ENCODE measurements around the gene LYPD6B.
A peak's percentile ranks its signal among the peaks of the same experiment; 100 is the strongest.
"Not testable (repeated sequence)": the region's sequence is repeated elsewhere in the genome, so short reads cannot be mapped to it uniquely, and the experiment has no call there.

Gene LYPD6B

GRCh38 chr2:149221002-149221401 lies 182.5 kb downstream of the LYPD6B start:
- no peak for DNase-seq (ENCODE audit: low read depth, low spot score)
- H3K4me3 ChIP-seq (ENCODE audit: low read length): no peak overlapping the region

- no peak for DNase-seq (ENCODE audit: low read depth, low spot score)
- no peak overlapping the region for H3K4me3 ChIP-seq (ENCODE audit: low read length)
These were observed 183.4 kb downstream of the LYPD6B start for GRCh38 chr2:149221898-149222297.

DNA sequence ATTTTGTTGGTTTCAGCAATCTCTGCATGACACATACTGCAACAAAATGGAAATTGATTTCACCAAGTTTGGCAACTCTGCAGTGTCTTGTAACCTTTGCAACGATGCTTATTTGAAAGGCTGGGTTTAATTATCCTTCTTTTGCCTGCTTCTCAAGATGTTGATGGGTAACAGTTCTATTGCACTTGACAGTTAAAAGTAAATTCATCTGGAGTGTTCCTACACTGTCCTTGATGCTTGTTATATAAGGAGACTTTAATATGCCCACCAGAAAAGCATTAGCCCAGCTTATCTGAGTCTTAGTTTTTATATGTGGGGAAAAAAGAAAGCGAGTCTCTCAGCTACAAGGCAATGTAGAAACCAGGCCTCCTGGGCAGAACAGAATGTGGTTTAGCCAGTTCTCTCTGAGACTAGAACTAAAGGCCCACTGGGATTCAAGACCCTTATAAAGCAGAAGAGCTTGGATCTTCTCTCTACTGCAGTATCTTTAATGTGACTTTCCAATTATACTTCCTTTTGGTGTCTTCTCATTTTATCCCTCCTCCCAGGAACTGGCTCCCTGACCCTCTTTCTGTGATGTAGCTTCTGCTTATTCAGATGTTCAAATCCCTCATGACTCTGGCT lies 185.1 kb downstream of the LYPD6B start:
- no peak for DNase-seq (ENCODE audit: low read depth, low spot score)
- no peak overlapping the region for H3K4me3 ChIP-seq (ENCODE audit: low read length)

DNA sequence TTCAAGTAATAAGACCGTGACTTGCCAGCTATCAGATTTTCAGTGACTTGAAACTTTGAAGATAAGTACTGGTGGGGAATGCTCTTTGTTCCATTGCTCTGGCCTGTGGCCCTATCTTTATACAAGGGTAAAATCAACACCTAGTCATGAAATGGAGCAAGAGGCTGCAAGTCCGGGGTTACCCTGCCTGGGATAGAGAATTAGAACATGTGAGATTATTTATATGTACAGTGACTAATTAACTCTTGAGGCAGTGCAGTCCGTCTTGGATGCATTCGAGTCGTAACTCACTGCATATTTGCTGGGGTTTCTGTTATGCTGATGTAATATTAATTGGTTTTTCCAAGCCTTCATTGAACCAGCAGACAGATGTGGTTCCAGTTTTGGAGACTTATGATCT lies 186.0 kb downstream of the LYPD6B start:
- no peak overlapping the region for H3K4me3 ChIP-seq (ENCODE audit: low read length)

GRCh38 chr2:149225446-149225845 lies 186.9 kb downstream of the LYPD6B start:
- H3K4me3 ChIP-seq (ENCODE audit: low read length): no peak overlapping the region

More for the DNA sequence above, 186.0 kb downstream of the LYPD6B start:
- DNase-seq (ENCODE audit: low read depth, low spot score): no peak

DNA sequence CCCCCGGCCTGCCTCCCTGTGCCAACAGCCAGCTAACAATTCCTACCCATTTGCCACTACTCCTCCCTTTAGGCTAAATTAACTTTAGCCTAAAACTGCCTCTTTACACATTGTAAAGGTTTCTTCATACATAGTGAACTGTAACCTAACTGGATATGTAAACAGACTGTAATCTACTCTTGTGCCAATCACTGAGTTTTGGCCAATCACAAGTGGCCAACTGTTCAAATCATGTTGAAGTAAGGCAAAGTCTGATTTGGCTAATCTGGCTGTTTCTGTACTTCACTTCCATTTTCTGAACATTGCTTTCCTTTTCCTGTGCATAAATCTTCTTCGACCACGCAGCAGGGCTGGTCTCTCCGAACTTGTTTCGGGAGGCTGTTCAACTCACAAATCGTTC lies 188.3 kb downstream of the LYPD6B start:
- no peak for DNase-seq (ENCODE audit: low read depth, low spot score)
- H3K4me3 ChIP-seq (ENCODE audit: low read length): no peak overlapping the region

More at GRCh38 chr2:149225446-149225845, 186.9 kb downstream of the LYPD6B start:
- DNase-seq (ENCODE audit: low read depth, low spot score): no peak

DNA sequence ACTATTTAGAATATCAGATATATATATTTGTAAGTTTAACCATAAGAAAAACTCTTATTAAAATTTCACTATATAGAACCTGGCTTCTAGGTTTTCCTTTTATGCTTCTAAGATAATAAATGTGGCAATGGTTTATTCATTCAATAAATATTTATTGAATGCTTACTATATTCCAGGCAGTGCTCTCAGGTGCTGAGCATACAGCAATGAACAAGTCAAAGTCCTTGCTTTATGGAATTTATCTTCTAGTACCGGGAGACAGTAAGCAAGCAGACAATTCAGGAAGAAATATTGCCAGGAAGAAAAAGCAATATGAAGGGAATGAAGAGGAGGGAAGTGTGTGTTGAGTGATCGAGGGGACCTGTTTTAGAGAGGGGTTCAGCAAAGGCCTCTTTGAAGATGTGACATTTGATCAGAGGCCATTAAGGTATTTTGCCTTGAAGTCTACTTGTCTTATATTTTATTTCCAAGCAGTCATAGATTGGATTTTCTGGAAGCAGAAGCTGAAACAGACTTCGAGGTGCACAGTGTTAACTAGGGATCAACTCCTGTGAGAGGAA lies 197.4 kb downstream of the LYPD6B start:
- no peak for DNase-seq (ENCODE audit: low read depth, low spot score)

DNA sequence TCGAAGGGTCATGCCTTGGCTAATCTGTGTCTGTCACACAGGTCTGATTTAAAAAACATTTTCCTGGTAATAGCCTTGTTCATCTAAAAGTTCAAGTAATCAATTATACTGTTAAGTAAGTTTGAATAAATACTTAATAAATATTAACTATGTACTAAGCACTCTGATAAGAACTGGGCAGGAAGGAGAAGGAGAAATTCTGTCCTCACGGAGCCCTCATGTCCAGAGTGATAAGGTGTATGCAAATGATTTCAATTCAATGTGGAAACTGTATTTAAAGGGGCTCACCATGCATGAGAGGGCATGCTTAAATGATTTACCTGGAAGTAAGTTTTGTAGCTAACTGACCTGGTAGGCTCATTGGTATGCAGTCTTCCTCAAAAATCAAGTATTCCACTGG lies 197.9 kb downstream of the LYPD6B start:
- DNase-seq (ENCODE audit: low read depth, low spot score): no peak

More for the DNA sequence above, 197.4 kb downstream of the LYPD6B start:
- H3K4me3 ChIP-seq (ENCODE audit: low read length): no peak overlapping the region

GRCh38 chr2:149246186-149246585 lies 207.7 kb downstream of the LYPD6B start:
- no peak overlapping the region for H3K4me3 ChIP-seq (ENCODE audit: low read length)
- no peak for DNase-seq (ENCODE audit: low read depth, low spot score)

More for the DNA sequence above, 197.9 kb downstream of the LYPD6B start:
- H3K4me3 ChIP-seq (ENCODE audit: low read length): no peak overlapping the region

DNA sequence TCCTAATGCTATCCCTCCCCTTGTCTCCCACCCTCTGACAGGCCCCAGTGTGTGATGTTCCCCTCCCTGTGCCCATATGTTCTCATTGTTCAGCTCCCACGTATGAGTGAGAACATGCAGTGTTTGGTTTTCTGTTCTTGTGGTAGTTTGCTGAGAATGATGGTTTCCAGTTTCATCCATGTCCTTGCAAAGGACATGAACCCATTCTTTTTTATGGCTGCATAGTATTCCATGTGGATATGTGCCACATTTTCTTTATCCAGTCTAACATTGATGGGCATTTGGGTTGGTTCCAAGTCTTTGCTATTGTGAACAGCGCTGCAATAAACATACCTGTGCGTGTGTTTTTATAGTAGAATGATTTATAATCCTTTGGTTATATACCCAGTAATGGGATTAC lies 212.9 kb downstream of the LYPD6B start:
- H3K4me3 ChIP-seq (ENCODE audit: low read length); DNase-seq (ENCODE audit: low read depth, low spot score): not testable (repeated sequence)

DNA sequence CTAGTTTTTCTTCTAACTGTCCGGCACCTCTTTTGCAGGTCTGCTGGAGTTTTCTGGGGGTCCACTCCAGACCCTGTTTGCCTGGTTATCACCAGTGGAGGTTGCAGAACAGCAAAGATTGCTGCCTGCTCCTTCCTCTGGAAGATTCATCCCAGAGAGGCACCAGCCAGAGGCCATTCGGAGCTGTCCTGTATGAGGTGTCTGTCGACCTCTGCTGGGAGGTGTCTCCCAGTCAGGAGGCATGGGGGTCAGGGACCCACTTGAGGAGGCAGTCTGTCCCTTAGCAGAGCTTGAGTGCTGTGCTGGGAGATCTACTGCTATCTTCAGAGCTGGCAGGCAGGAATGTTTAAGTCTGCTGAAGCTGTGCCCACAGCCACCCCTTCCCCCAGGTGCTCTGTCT lies 218.4 kb downstream of the LYPD6B start:
- not testable (repeated sequence) for DNase-seq (ENCODE audit: low read depth, low spot score); H3K4me3 ChIP-seq (ENCODE audit: low read length)

DNA sequence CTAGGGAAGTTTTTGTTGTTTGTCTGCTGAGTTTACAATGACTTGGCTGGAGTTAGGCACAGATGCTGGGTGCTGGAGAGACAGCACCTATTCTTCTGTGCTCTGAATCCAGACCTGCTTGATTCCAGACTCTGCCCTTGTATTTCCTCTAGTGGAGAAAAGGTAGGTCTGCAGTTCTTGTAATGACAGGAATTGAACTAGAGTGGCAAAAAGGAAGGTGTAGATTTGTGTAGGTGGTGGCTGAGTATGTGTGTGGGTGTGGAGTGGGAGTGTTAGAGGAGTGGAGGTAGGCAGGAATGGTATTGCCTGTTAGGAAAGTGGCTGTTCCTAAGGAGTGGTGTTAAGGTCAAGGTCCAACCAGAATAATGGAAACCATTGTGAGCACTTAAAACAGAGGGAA lies 220.0 kb downstream of the LYPD6B start:
- H3K4me3 ChIP-seq (ENCODE audit: low read length): no peak overlapping the region
- no peak for DNase-seq (ENCODE audit: low read depth, low spot score)

DNA sequence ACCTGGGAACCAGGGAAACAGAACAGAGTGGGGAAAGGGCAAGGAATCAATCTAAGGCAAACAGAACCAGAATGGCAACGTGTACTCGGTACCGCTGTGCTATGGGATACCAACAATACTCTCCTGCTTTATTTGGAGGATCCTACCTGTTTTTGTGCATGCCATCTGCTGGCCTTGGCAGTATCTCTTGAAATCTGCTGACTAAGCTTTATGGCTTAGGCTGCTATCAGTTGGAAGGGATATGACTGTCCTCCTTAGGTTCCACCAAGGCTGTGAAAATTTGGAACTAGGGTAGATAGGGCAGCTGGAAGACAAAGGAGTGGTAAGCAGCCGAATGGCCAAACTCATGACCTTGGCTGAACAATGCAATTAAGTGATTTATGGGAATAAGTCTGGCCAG lies 220.6 kb downstream of the LYPD6B start:
- no peak overlapping the region for H3K4me3 ChIP-seq (ENCODE audit: low read length)
- no peak for DNase-seq (ENCODE audit: low read depth, low spot score)

DNA sequence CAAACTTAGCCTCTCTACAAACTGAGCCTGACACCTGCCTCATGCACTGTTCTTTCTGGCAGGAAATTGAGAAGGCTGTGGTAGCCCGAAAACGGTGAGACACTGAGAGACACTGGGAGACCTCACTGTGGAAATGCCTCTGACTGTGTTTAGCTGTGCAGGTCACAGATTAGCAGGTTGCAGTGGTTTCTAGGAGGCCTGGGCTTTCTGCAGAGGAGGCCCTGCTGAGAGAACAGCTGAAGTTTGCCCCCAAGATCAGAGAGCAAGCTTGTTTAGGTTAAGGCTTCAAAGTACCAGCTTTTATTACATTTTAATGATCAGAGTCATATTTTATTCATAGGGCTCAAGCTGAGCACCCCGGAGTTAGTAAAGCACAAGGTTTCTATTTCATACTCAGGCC lies 223.2 kb downstream of the LYPD6B start:
- H3K4me3 ChIP-seq (ENCODE audit: low read length): no peak overlapping the region
- DNase-seq (ENCODE audit: low read depth, low spot score): peak; percentile 11

All from Jurkat, Clone E6-1 (cell line).